HepG2 (cell line): ENCODE measurements around the gene SYPL2. TPM values are rescaled to one million over a fixed set of nuclear protein-coding genes. Genes with fewer than 3 reads are reported as not detected.

Experiments
- FOXO1 ChIP-seq: sonication (generic); formaldehyde crosslinking; IDR thresholded peaks from 2 replicates; pipeline ENCODE4 v1.4.0; 2020; ENCODE audit warnings: missing genetic modification reagents
- FOXP1 ChIP-seq, 2 experiments: fragments of 450-650 bp in 1 of 2; IDR thresholded peaks; 2 replicates each; pipeline ENCODE4 v1.6.1; 2017 to 2018; ENCODE audit warnings: antibody characterized with exemption in 1 of 2
- GATA4 ChIP-seq: sonication (generic); IDR thresholded peaks from 2 replicates; pipeline ENCODE4 v1.6.1; 2016; ENCODE audit warnings: antibody characterized with exemption, low read depth, borderline replicate concordance
- GZF1 ChIP-seq: sonication (generic); formaldehyde crosslinking; IDR thresholded peaks from 2 replicates; pipeline ENCODE4 v1.5.1; 2020; ENCODE audit warnings: mild to moderate bottlenecking, missing genetic modification reagents
- HIVEP1 ChIP-seq: sonication (generic); formaldehyde crosslinking; IDR thresholded peaks from 2 replicates; pipeline ENCODE4 v1.4.0; 2020; ENCODE audit warnings: mild to moderate bottlenecking, missing genetic modification reagents
- KDM5B ChIP-seq: sonication (generic); formaldehyde crosslinking; IDR thresholded peaks from 2 replicates; pipeline ENCODE4 v1.4.0; 2020; ENCODE audit warnings: missing genetic modification reagents, mild to moderate bottlenecking, borderline replicate concordance
- LCORL ChIP-seq, 2 experiments: fragments of 450-650 bp in 1 of 2; sonication (generic) in 1 of 2; formaldehyde crosslinking in 1 of 2; IDR thresholded peaks; 2 replicates each; pipeline versions ENCODE4 v1.5.0 to v1.6.1; 2017 to 2020; ENCODE audit warnings: antibody characterized with exemption in 1 of 2, missing genetic modification reagents in 1 of 2
- MBD4 ChIP-seq: IDR thresholded peaks from 2 replicates; pipeline ENCODE4 v1.6.1; 2012; ENCODE audit warnings: low read length, inconsistent platforms, borderline replicate concordance
- MED8 ChIP-seq: sonication (generic); formaldehyde crosslinking; IDR thresholded peaks from 2 replicates; pipeline ENCODE4 v1.8.1; 2023; ENCODE audit warnings: mild to moderate bottlenecking, missing genetic modification reagents; ENCODE audit not compliant: insufficient replicate concordance
- MTA3 ChIP-seq: sonication (generic); formaldehyde crosslinking; IDR thresholded peaks from 2 replicates; pipeline ENCODE4 v1.4.0; 2020; ENCODE audit warnings: missing genetic modification reagents
- PHF21A ChIP-seq: sonication (generic); formaldehyde crosslinking; IDR thresholded peaks from 2 replicates; pipeline ENCODE4 v1.5.0; 2020; ENCODE audit warnings: mild to moderate bottlenecking, missing genetic modification reagents
- POLR2A ChIP-seq, 2 experiments: IDR thresholded peaks; 2 replicates each; pipeline ENCODE4 v1.6.1; 2011; ENCODE audit warnings: low read depth in 2 of 2, low read length in 2 of 2, mild to moderate bottlenecking in 1 of 2, moderate library complexity in 1 of 2; ENCODE audit not compliant: insufficient read depth in 1 of 2
- RCOR2 ChIP-seq: IDR thresholded peaks from 2 replicates; pipeline ENCODE4 v1.6.1; 2016; ENCODE audit warnings: missing biosample characterization, missing genetic modification reagents
- SOX5 ChIP-seq: IDR thresholded peaks from 2 replicates; pipeline ENCODE4 v1.6.1; 2016; ENCODE audit warnings: borderline replicate concordance
- TFAP4 ChIP-seq: sonication (generic); IDR thresholded peaks from 2 replicates; pipeline ENCODE4 v1.6.1; 2016; ENCODE audit warnings: low read depth, borderline replicate concordance
- TFDP2 ChIP-seq: sonication (generic); formaldehyde crosslinking; IDR thresholded peaks from 2 replicates; pipeline ENCODE4 v1.4.0; 2020; ENCODE audit warnings: missing genetic modification reagents
- TOPORS ChIP-seq: sonication (generic); formaldehyde crosslinking; IDR thresholded peaks from 2 replicates; pipeline ENCODE4 v1.8.0; 2023; ENCODE audit warnings: mild to moderate bottlenecking, missing genetic modification reagents
- TP53 ChIP-seq: sonication (generic); formaldehyde crosslinking; conservative IDR thresholded peaks from 2 replicates; pipeline ENCODE4 v1.4.0; 2020; ENCODE audit warnings: missing genetic modification reagents
- U2AF2 ChIP-seq: fragments of 200-400 bp; formaldehyde crosslinking; IDR thresholded peaks from 2 replicates; pipeline ENCODE4 v1.6.1; 2017; ENCODE audit warnings: low read depth, mild to moderate bottlenecking, low read length
- XRCC5 ChIP-seq: fragments of 200-400 bp; formaldehyde crosslinking; optimal IDR thresholded peaks from 2 replicates; pipeline ENCODE3; 2017; ENCODE audit warnings: mild to moderate bottlenecking, low read length
- YEATS2 ChIP-seq: sonication (generic); formaldehyde crosslinking; IDR thresholded peaks from 2 replicates; pipeline ENCODE4 v1.4.0; 2020; ENCODE audit warnings: missing genetic modification reagents, borderline replicate concordance
- ZBTB25 ChIP-seq: IDR thresholded peaks from 2 replicates; pipeline ENCODE4 v1.6.1; 2018; ENCODE audit warnings: missing genetic modification reagents
- ZBTB46 ChIP-seq: sonication (generic); formaldehyde crosslinking; IDR thresholded peaks from 2 replicates; pipeline ENCODE4 v1.4.0; 2020; ENCODE audit warnings: mild to moderate bottlenecking, missing genetic modification reagents, borderline replicate concordance
- ZFAT ChIP-seq: sonication (generic); formaldehyde crosslinking; conservative IDR thresholded peaks from 2 replicates; pipeline ENCODE4 v1.8.1; 2023; ENCODE audit warnings: missing genetic modification reagents, inconsistent platforms
- ZFP90 ChIP-seq: sonication (generic); formaldehyde crosslinking; IDR thresholded peaks from 2 replicates; pipeline ENCODE4 v1.8.0; 2022; ENCODE audit warnings: missing genetic modification reagents, mild to moderate bottlenecking, inconsistent platforms, borderline replicate concordance
- ZNF20 ChIP-seq: sonication (generic); formaldehyde crosslinking; IDR thresholded peaks from 2 replicates; pipeline ENCODE4 v1.4.0; 2020; ENCODE audit warnings: mild to moderate bottlenecking, moderate library complexity, missing genetic modification reagents
- ZNF317 ChIP-seq: sonication (generic); formaldehyde crosslinking; IDR thresholded peaks from 2 replicates; pipeline ENCODE4 v1.5.0; 2020; ENCODE audit warnings: mild to moderate bottlenecking, missing genetic modification reagents
- ZNF367 ChIP-seq: sonication (generic); formaldehyde crosslinking; IDR thresholded peaks from 2 replicates; pipeline ENCODE4 v1.4.0; 2020; ENCODE audit warnings: missing genetic modification reagents, borderline replicate concordance
- ZNF841 ChIP-seq: sonication (generic); formaldehyde crosslinking; IDR thresholded peaks from 2 replicates; pipeline ENCODE4 v1.8.1; 2023; ENCODE audit warnings: missing genetic modification reagents, borderline replicate concordance
- polyA plus RNA-seq, 8 experiments: library from polyadenylated mRNA; depleted of rRNA in 3 of 8; stranded (reverse) in 7 of 8; unstranded in 1 of 8; fragments of >200 nt; fragmentation: Illumina TruSeq in 4 of 8; extraction: Trizol in 4 of 8; gene quantifications; 2 replicates each; pipeline versions ENCODE4 v1.2.1 to v1.2.3, GENCODE V29; 2011 to 2016; ENCODE audit warnings: low read depth in 4 of 8, missing spikeins in 1 of 8, mixed read lengths in 1 of 8; ENCODE audit not compliant: insufficient read depth in 1 of 8
- total RNA-seq, 5 experiments: library from RNA; depleted of rRNA; stranded (reverse); fragments of >200 nt; fragmentation: Illumina TruSeq; extraction: Trizol; gene quantifications; 2 replicates each; pipeline ENCODE4 v1.2.3, GENCODE V29; 2016; ENCODE audit warnings: low read depth in 1 of 5

The SYPL2 gene
- total and polyA plus RNA-seq, 2 of the 13 experiments (the other 11 are each of a cell fraction or from before 2014, with no cell fraction given), result 0.17 to 0.24 TPM

GRCh38 chr1:109441069-109441468, 25.3 kb upstream of the SYPL2 start (continued):
- TF ChIP-seq FOXP1 (IDR thresholded peaks at IDR 0.05), result 0 out of 2 replicates have a peak, but pooled peaks have one; percentile 11
- TF ChIP-seq FOXP1 (CRISPR knock-in tag; IDR thresholded peaks at IDR 0.05), result peak; percentile 69
- no peak for TF ChIP-seq TP53 (CRISPR knock-in tag)
- TF ChIP-seq ZFAT, result no peak
- no peak for TF ChIP-seq KDM5B
- no peak for TF ChIP-seq ZBTB25 (CRISPR knock-in tag)
- TF ChIP-seq ZFP90, result no peak
- TF ChIP-seq POLR2A (IDR thresholded peaks at IDR 0.05; ENCODE audit: insufficient read depth in 1 of 2, low read depth in 2 of 2, low read length in 2 of 2), result no peak
- TF ChIP-seq MTA3 (CRISPR knock-in tag), result no peak
- TF ChIP-seq U2AF2, result no peak
- no peak for TF ChIP-seq GZF1 (CRISPR knock-in tag)
- no peak for TF ChIP-seq MBD4
- TF ChIP-seq ZNF317 (CRISPR knock-in tag), result no peak
- no peak for TF ChIP-seq ZNF841 (CRISPR knock-in tag)
- peak; percentile 44; the same call in 1 of the 2 replicates for TF ChIP-seq FOXO1 (CRISPR knock-in tag)
- no peak for TF ChIP-seq MED8 (CRISPR knock-in tag)
- no peak for TF ChIP-seq XRCC5
- no peak for TF ChIP-seq ZNF367
- peak; percentile 82 for TF ChIP-seq SOX5 (CRISPR knock-in tag)
- no peak for TF ChIP-seq ZNF20 (CRISPR knock-in tag)
- TF ChIP-seq ZBTB46 (CRISPR knock-in tag), result no peak
- TF ChIP-seq RCOR2 (CRISPR knock-in tag), result peak; percentile 66; the same call in 1 of the 2 replicates
- no peak for TF ChIP-seq PHF21A (CRISPR knock-in tag)
- TF ChIP-seq GATA4, result no peak
- TF ChIP-seq TFAP4, result 0 out of 2 replicates have a peak, but pooled peaks have one; percentile 22
- no peak for TF ChIP-seq YEATS2
- no peak for TF ChIP-seq TFDP2 (CRISPR knock-in tag)
- TF ChIP-seq LCORL (IDR thresholded peaks at IDR 0.05), result no peak; the same call in 1 of the 2 replicates
- TF ChIP-seq LCORL (CRISPR knock-in tag; IDR thresholded peaks at IDR 0.05), result no peak
- TF ChIP-seq HIVEP1 (CRISPR knock-in tag), result no peak
- no peak for TF ChIP-seq TOPORS (CRISPR knock-in tag)
